ENCODE results near the gene F8A1. TPM values are rescaled to one million over a fixed set of nuclear protein-coding genes. Genes with fewer than 3 reads are reported as not detected.
"Not testable (repeated sequence)": the region's sequence is repeated elsewhere in the genome, so short reads cannot be mapped to it uniquely, and the experiment has no call there.

The F8A1 gene
- 10 to 100 TPM in 1 of 4 donors, 1 to 10 TPM in 2, under 1 TPM in 1; 0.27 to 13.6 (median 5.8) TPM for total RNA-seq

DNA sequence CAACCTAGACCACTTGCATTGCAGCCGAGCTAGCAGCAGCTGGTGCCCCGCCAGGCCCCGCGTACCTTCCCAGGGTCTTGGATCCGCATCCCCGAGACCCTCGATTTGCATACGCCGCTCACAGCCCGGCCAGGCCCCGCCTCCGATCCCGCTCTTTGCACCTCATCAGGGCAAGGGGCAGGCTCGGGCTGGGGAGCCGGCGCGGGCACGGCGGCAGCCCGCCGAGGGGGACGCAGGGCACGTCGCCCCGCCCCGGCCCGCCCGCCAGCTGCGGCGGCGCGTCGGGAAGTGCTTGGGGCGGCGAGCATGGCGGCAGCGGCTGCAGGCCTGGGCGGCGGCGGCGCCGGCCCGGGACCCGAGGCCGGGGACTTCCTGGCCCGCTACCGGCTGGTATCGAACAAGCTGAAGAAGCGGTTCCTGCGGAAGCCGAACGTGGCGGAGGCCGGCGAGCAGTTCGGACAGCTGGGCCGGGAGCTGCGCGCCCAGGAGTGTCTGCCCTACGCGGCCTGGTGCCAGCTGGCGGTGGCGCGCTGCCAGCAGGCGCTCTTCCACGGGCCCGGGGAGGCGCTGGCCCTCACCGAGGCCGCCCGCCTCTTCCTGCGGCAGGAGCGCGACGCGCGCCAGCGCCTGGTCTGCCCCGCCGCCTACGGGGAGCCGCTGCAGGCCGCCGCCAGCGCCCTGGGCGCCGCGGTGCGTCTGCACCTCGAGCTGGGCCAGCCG lies at the start of gene F8A1:
Gene F8A1, plus strand, starts transcription at position 287 of the 720 bp plus-strand sequence. Its CDS starts 20 bp downstream, at position 307.
- no CpG with 5 or more reads among the region's 91 CpGs for WGBS, 2 donors (ENCODE audit: low coverage in 1 of 2)
- Histone ChIP-seq H3K4me3 (peak within 1 kb of the TSS in 1 of 2 donors; percentile 31), H3K27ac (peak within 1 kb of the TSS in 1 of 4 donors; percentile 61)
- H3K27me3 ChIP-seq, H3K36me3 ChIP-seq, H3K4me1 ChIP-seq, H3K9me3 ChIP-seq: not testable (repeated sequence)
- ATAC-seq: peak; percentile 79

DNA sequence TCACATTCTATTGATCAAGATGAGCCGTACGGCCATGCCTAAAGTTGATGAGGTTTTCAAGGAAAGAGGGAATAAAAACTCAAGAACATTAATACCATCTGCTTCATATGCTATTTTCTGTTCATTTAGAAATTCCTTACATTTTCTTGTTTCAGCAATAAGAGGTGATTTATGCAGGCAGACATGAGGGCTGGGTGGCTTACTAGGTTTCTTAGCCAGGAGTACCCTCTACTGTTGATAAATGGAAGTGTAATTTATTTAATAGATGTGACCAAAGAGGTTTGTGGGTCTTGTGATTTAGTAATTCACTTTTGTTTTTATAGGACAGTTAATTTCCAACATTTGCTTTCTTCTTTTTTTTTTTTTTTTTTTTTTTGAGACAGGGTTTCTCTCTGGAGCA lies 45.3 kb upstream of the F8A1 start:
- H3K4me1 ChIP-seq: no peaks in the 10 kb centered on the region
- no peaks in the 10 kb centered on the region for H3K27me3 ChIP-seq
- H3K4me3 ChIP-seq: no peak overlapping the region
- H3K36me3 ChIP-seq: no peaks in the 10 kb centered on the region
- no peak for ATAC-seq
- H3K9me3 ChIP-seq: no peaks in the 10 kb centered on the region
- TF ChIP-seq POLR2AphosphoS5 (IDR thresholded peaks at IDR 0.05): no peak
- TF ChIP-seq, protein P1, sequence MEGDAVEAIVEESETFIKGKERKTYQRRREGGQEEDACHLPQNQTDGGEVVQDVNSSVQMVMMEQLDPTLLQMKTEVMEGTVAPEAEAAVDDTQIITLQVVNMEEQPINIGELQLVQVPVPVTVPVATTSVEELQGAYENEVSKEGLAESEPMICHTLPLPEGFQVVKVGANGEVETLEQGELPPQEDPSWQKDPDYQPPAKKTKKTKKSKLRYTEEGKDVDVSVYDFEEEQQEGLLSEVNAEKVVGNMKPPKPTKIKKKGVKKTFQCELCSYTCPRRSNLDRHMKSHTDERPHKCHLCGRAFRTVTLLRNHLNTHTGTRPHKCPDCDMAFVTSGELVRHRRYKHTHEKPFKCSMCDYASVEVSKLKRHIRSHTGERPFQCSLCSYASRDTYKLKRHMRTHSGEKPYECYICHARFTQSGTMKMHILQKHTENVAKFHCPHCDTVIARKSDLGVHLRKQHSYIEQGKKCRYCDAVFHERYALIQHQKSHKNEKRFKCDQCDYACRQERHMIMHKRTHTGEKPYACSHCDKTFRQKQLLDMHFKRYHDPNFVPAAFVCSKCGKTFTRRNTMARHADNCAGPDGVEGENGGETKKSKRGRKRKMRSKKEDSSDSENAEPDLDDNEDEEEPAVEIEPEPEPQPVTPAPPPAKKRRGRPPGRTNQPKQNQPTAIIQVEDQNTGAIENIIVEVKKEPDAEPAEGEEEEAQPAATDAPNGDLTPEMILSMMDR (IDR thresholded peaks at IDR 0.05): peak in 3 of 4 experiments; percentile 41 to 47 (median 46)
- WGBS, 2 donors (ENCODE audit: low coverage in 1 of 2): 82 to 88% methylated on average over 2 of the region's 2 CpGs
- no peak overlapping the region for H3K27ac ChIP-seq

DNA sequence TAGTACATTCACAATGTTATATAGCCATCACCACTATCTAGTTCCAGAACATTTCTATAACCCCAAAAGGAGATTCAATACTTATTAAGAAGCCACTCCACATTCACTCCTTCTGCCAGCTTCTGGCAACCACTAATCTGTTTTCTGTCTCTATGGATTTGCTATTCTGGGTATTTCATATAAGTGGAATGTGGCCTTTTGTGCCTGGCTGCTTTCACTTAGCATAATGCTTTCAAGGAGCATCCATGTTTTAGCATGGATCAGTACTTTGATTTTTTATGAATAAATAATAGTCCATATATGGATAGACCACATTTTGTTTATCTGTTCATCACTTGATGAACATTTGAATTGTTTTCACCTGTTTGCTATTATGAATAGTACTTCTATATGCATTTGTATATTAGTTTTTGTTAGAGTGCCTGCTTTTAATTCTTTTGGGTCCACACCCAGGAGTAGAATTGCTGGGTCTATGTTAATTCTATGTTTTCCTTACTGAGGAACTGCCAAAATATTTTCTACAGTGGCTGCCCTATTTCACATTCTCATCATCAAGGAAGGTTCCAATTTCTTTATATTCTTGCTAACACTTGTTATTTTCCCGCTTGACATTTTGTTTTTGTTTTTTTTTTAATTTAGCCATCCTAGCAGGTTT lies 35.1 kb upstream of the F8A1 start:
- H3K27me3 ChIP-seq: no peaks in the 10 kb centered on the region
- TF ChIP-seq POLR2A (IDR thresholded peaks at IDR 0.05) (no peak), EP300 (IDR thresholded peaks at IDR 0.05) (no peak), POLR2AphosphoS5 (IDR thresholded peaks at IDR 0.05) (no peak)
- TF ChIP-seq, protein P1 (IDR thresholded peaks at IDR 0.05): no peak
- peaks cover 0 to 3% of the 10 kb centered on the region in 2 donors for H3K36me3 ChIP-seq
- H3K4me3 ChIP-seq: no peak overlapping the region
- no peaks in the 10 kb centered on the region for H3K9me3 ChIP-seq
- no peaks in the 10 kb centered on the region for H3K4me1 ChIP-seq
- 100% methylated on average over 1 of the region's 1 CpG; no CpG with 5 or more reads in 1 of the 2 donors for WGBS, 2 donors (ENCODE audit: low coverage in 1 of 2)
- H3K27ac ChIP-seq: no peak overlapping the region
- no peak for ATAC-seq

DNA sequence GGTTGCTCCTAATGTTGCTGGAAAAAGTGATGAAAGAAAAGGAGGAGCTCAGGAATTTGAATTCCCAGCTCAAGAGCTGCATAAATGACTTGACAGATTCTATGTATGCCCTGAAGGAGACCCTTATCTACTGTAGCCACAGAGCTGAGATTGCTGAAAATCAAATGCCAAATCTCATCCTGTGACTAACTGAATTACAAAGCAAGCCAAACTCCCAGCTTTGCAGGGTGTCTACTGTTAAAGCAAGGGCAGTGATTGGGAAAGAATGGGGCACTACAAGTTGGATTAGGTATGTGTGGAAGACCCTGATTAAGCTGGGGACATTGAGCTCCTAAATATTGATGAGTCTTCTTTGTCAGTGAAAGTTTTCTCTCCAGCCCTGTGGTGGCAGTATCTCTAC lies 30.9 kb upstream of the F8A1 start:
- Histone ChIP-seq H3K27ac (no peak overlapping the region), H3K36me3 (peaks cover 0 to 18% of the 10 kb centered on the region in 2 donors), H3K4me1 (no peaks in the 10 kb centered on the region), H3K27me3 (no peaks in the 10 kb centered on the region), H3K9me3 (no peaks in the 10 kb centered on the region), H3K4me3 (no peak overlapping the region)
- ATAC-seq: no peak
- TF ChIP-seq, protein P1 (IDR thresholded peaks at IDR 0.05): no peak
- TF ChIP-seq POLR2AphosphoS5 (IDR thresholded peaks at IDR 0.05) (no peak), EP300 (IDR thresholded peaks at IDR 0.05) (no peak), POLR2A (IDR thresholded peaks at IDR 0.05) (no peak)

DNA sequence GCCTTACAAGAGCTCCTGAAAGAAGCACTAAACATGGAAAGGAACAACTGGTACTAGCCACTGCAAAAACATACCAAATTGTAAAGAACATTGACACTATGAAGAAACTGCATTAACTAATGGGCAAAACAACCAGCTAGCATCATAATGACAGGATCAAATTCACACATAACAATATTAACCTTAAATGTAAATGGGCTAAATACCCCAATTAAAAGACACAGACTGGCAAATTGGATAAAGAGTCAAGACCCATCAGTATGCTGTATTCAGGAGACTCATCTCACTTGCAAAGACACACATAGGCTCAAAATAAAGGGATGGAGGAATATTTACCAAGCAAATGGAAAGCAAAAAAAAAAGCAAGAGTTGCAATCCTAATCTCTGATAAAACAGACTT lies 17.6 kb upstream of the F8A1 start:
- not testable (repeated sequence) for H3K9me3 ChIP-seq, H3K4me1 ChIP-seq, H3K36me3 ChIP-seq, H3K4me3 ChIP-seq, ATAC-seq, H3K27ac ChIP-seq, H3K27me3 ChIP-seq

DNA sequence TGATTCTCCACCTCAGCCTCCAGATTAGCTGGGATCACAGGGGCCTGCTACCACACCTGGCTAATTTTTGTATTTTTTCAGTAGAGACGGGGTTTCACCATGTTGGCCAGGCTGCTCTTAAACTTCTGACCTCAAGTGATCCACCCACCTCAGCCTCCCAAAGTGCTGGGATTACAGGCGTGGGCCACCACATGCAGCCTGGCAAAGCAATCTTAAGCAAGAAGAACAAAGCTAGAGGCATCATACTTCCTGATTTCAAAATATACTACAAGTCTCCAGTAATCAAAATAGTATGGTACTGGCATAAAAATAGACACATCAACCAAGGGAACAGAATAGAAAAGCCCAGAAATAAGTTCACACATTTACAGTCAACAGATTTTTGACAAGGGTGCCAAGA lies 12.8 kb upstream of the F8A1 start:
- 17% methylated on average over 1 of the region's 2 CpGs; no CpG with 5 or more reads in 1 of the 2 donors for WGBS, 2 donors (ENCODE audit: low coverage in 1 of 2)
- TF ChIP-seq EP300 (IDR thresholded peaks at IDR 0.05) (no peak), POLR2AphosphoS5 (IDR thresholded peaks at IDR 0.05) (no peak), POLR2A (IDR thresholded peaks at IDR 0.05) (no peak)
- TF ChIP-seq, protein P1 (IDR thresholded peaks at IDR 0.05): no peak
- no peaks in the 10 kb centered on the region for H3K9me3 ChIP-seq

DNA sequence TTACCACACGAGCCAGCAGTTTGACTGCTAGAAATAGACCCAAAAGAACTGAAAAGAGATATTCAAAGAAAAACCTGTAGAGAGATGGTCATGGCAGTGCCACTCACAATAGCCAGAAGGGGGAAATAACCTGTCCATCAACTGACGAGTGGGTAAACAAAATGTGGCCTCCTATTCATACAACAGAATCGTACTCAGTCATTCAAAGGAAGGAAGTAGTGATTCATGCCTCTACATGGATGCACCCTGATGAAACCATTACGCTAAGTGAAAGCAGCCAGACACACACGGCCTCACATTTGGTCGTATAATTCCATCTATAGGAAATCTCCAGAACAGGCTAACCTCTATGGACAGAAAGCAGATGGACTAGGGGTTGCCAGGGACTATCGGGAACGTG lies 2.1 kb upstream of the F8A1 start:
- not testable (repeated sequence) for H3K27me3 ChIP-seq, H3K9me3 ChIP-seq, H3K36me3 ChIP-seq, H3K27ac ChIP-seq, H3K4me1 ChIP-seq, H3K4me3 ChIP-seq, ATAC-seq
- no CpG with 5 or more reads among the region's 8 CpGs for WGBS, 2 donors (ENCODE audit: low coverage in 1 of 2)

More for the DNA sequence above, 12.8 kb upstream of the F8A1 start:
- no peak overlapping the region for H3K27ac ChIP-seq
- H3K4me3 ChIP-seq: no peak overlapping the region
- H3K27me3 ChIP-seq: no peaks in the 10 kb centered on the region
- no peaks in the 10 kb centered on the region for H3K4me1 ChIP-seq
- ATAC-seq: no peak
- H3K36me3 ChIP-seq: no peaks in the 10 kb centered on the region

DNA sequence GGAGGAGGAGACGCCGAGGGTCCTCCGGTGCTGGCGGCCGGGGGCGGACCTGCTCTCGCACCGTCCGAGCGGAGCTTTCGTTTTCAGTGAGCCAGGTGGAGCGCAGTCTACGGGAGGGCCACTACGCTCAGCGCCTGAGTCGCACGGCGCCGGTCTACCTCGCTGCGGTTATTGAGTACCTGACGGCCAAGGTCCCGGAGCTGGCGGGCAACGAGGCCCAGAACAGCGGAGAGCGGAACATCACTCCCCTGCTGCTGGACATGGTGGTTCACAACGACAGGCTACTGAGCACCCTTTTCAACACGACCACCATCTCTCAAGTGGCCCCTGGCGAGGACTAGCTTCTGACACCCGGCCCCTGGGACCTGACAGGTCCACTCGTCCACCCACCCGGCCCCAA lies 1.1 kb upstream of the F8A1 start:
- H3K4me1 ChIP-seq, H3K27ac ChIP-seq, ATAC-seq, H3K9me3 ChIP-seq, H3K4me3 ChIP-seq, H3K27me3 ChIP-seq, H3K36me3 ChIP-seq: not testable (repeated sequence)
- WGBS, 2 donors (ENCODE audit: low coverage in 1 of 2): no CpG with 5 or more reads among the region's 33 CpGs

DNA sequence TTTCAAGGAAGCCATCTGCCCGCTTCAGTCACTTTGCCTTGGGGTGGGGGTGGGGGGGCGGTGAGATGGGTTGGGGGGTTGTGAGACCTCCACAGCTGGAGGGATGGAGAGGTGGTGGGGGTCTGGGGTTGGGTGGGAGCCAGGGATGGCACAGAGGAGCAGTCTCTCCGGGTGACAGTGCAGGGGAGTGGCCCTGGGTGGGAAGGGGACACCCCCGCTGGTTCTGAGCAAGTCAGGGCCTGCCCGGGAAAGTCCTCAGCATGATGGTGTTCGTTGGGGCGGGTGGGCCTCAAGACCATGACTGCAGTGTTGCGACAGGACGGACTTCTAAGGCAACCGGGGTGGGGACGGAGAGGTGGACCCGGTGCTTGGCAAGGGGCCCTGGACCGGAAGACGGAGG lies 606 bp upstream of the F8A1 start:
- not testable (repeated sequence) for H3K9me3 ChIP-seq, H3K4me1 ChIP-seq, H3K27me3 ChIP-seq, H3K27ac ChIP-seq, ATAC-seq, H3K4me3 ChIP-seq, H3K36me3 ChIP-seq
- WGBS, 2 donors (ENCODE audit: low coverage in 1 of 2): no CpG with 5 or more reads among the region's 14 CpGs

Measured in gastroesophageal sphincter (tissue), 4 donors.